Liver (tissue), 9 donors: Measurements from ENCODE around the gene FKBP9. TPM values are rescaled to one million over a fixed set of nuclear protein-coding genes. Genes with fewer than 3 reads are reported as not detected.

Experiments used
- DNase-seq: peaks from one replicate; pipeline ENCODE4 v3.0.0-alpha.2; 2017; ENCODE audit warnings: low spot score
- H3K27ac ChIP-seq, 2 donors: one replicate each; pipeline ENCODE4 v1.7.0; 2013; ENCODE audit warnings: inconsistent platforms in 2 of 2, low read length in 2 of 2, control low read depth in 1 of 2, low read depth in 1 of 2, mild to moderate bottlenecking in 1 of 2
- H3K27me3 ChIP-seq, 4 donors: one replicate each; pipeline versions ENCODE4 v1.6.1 to v1.7.0; 2013; ENCODE audit warnings: low read length in 3 of 4, inconsistent platforms in 1 of 4, mild to moderate bottlenecking in 1 of 4, moderate library complexity in 1 of 4; ENCODE audit not compliant: control insufficient read depth in 4 of 4, insufficient read depth in 4 of 4
- H3K36me3 ChIP-seq, 4 donors: one replicate each; pipeline versions ENCODE4 v1.6.1 to v1.7.0; 2013; ENCODE audit warnings: low read length in 3 of 4, mild to moderate bottlenecking in 3 of 4, low read depth in 1 of 4, moderate library complexity in 1 of 4; ENCODE audit not compliant: control insufficient read depth in 4 of 4, insufficient read depth in 3 of 4
- H3K4me1 ChIP-seq, 4 donors: one replicate each; pipeline versions ENCODE4 v1.6.1 to v1.7.0; 2013; ENCODE audit warnings: low read length in 3 of 4, mild to moderate bottlenecking in 3 of 4, moderate library complexity in 1 of 4; ENCODE audit not compliant: control insufficient read depth in 4 of 4, insufficient read depth in 4 of 4
- H3K4me3 ChIP-seq, 3 donors: one replicate each; pipeline versions ENCODE4 v1.6.1 to v1.7.0; 2013; ENCODE audit warnings: low read length in 3 of 3, control low read depth in 1 of 3, low read depth in 1 of 3, mild to moderate bottlenecking in 1 of 3
- H3K9ac ChIP-seq, 2 donors: one replicate each; pipeline ENCODE4 v1.7.0; 2013; ENCODE audit warnings: low read length in 2 of 2, mild to moderate bottlenecking in 2 of 2, moderate library complexity in 2 of 2, control low read depth in 1 of 2, low read depth in 1 of 2
- H3K9me3 ChIP-seq, 4 donors: one replicate each; pipeline versions ENCODE4 v1.6.1 to v1.7.0; 2013; ENCODE audit warnings: low read length in 3 of 4; ENCODE audit not compliant: control insufficient read depth in 4 of 4
- ATF3 ChIP-seq: IDR thresholded peaks from 2 replicates; pipeline ENCODE4 v1.6.1; 2016; ENCODE audit warnings: antibody characterized with exemption
- CTCF ChIP-seq: fragments of 150-350 bp; IDR thresholded peaks from 2 replicates; pipeline ENCODE4 v1.5.1; 2017; ENCODE audit warnings: improper control_type of control experiment, low read depth, low read length; ENCODE audit not compliant: missing input control
- FOXA1 ChIP-seq: IDR thresholded peaks from 2 replicates; pipeline ENCODE4 v1.6.1; 2016; ENCODE audit warnings: antibody characterized with exemption
- FOXA2 ChIP-seq: IDR thresholded peaks from 2 replicates; pipeline ENCODE4 v1.6.1; 2016; ENCODE audit warnings: antibody characterized with exemption
- GABPA ChIP-seq, 2 donors: IDR thresholded peaks in 1 of 2; conservative IDR thresholded peaks in 1 of 2; 2 replicates each; pipeline ENCODE4 v1.6.1; 2016; ENCODE audit warnings: antibody characterized with exemption in 2 of 2, mild to moderate bottlenecking in 1 of 2, moderate library complexity in 1 of 2
- HNF4A ChIP-seq, 2 donors: conservative IDR thresholded peaks; 2 replicates each; pipeline ENCODE4 v1.6.1; 2016; ENCODE audit warnings: antibody characterized with exemption in 2 of 2, mild to moderate bottlenecking in 2 of 2
- HNF4G ChIP-seq: IDR thresholded peaks from 2 replicates; pipeline ENCODE4 v1.6.1; 2016; ENCODE audit warnings: antibody characterized with exemption
- MAX ChIP-seq: IDR thresholded peaks from 2 replicates; pipeline ENCODE4 v1.6.1; 2016; ENCODE audit warnings: antibody characterized with exemption
- NR2F2 ChIP-seq: IDR thresholded peaks from 2 replicates; pipeline ENCODE4 v1.6.1; 2016; ENCODE audit warnings: antibody characterized with exemption
- RAD21 ChIP-seq, 2 donors: IDR thresholded peaks; 2 replicates each; pipeline ENCODE4 v1.6.1; 2016; ENCODE audit warnings: antibody characterized with exemption in 2 of 2, mild to moderate bottlenecking in 2 of 2
- REST ChIP-seq: IDR thresholded peaks from 2 replicates; pipeline ENCODE4 v1.6.1; 2016; ENCODE audit warnings: antibody characterized with exemption, mild to moderate bottlenecking
- RXRA ChIP-seq, 2 donors: IDR thresholded peaks; 2 replicates each; pipeline ENCODE4 v1.6.1; 2017 to 2018; ENCODE audit warnings: antibody characterized with exemption in 2 of 2, mild to moderate bottlenecking in 1 of 2
- SP1 ChIP-seq: IDR thresholded peaks from 2 replicates; pipeline ENCODE4 v1.6.1; 2018; ENCODE audit warnings: antibody characterized with exemption, mild to moderate bottlenecking
- TAF1 ChIP-seq: conservative IDR thresholded peaks from 2 replicates; pipeline ENCODE4 v1.6.1; 2016; ENCODE audit warnings: antibody characterized with exemption, mild to moderate bottlenecking
- YY1 ChIP-seq: IDR thresholded peaks from 2 replicates; pipeline ENCODE4 v1.6.1; 2016; ENCODE audit warnings: antibody characterized with exemption, mild to moderate bottlenecking
- ZBTB33 ChIP-seq: IDR thresholded peaks from 2 replicates; pipeline ENCODE4 v1.6.1; 2016; ENCODE audit warnings: antibody characterized with exemption
- WGBS: extraction: QIAGEN DNeasy Blood & Tissue Kit; methylation state at CpG from one replicate; pipeline ENCODE4 v1.1.7; 2013; 5-methylcytosine and 5-hydroxymethylcytosine counted together
- polyA plus RNA-seq, 2 donors: library from polyadenylated mRNA; stranded (reverse) in 1 of 2; unstranded in 1 of 2; fragments of 200-250 nt in 1 of 2; fragments of >200 nt in 1 of 2; fragmentation: Nextera tagmentation in 1 of 2; extraction: Ambion mirVana in 1 of 2; gene quantifications; one replicate each; pipeline versions ENCODE4 v1.2.1 to v1.2.3, GENCODE V29; 2013 to 2015
- total RNA-seq, 2 donors: library from RNA; depleted of rRNA; stranded (reverse); fragments of >200 nt; gene quantifications; one replicate each; pipeline ENCODE4 v1.2.3, GENCODE V29; 2014
- donor health status: healthy.
- donor health status: healthy.
- donor health status: healthy.
- donor health status: healthy.
- donor health status: healthy.

FKBP9 gene
- total and polyA plus RNA-seq, 4 donors = 13.7 to 44.8 (median 20.2) TPM

GRCh38 chr7:33038639-33039038 is 81.4 kb downstream of the FKBP9 start:
- no peaks in the 10 kb centered on the region for H3K9me3 ChIP-seq
- whole genome bisulfite sequencing = 17% methylated on average over 2 of the region's 2 CpGs
- peak overlapping the region; percentile 60 to 99 for H3K9ac ChIP-seq
- H3K36me3 ChIP-seq = no peaks in the 10 kb centered on the region
- TF ChIP-seq TAF1 (no peak), RAD21 (IDR thresholded peaks at IDR 0.05) (no peak), SP1 (no peak)
- no peak for DNase-seq
- peak overlapping the region in 1 of 3 donors; percentile 11 for H3K4me3 ChIP-seq
- H3K27me3 ChIP-seq = no peaks in the 10 kb centered on the region
- peaks cover 4 to 46% (median 23%) of the 10 kb centered on the region in 4 donors for H3K4me1 ChIP-seq
- H3K27ac ChIP-seq = peak overlapping the region; percentile 73 to 75

GRCh38 chr7:33039257-33039902 is 82.1 kb downstream of the FKBP9 start:
- peak overlapping the region; percentile 53 to 72 (median 72) for H3K4me3 ChIP-seq
- H3K9me3 ChIP-seq = no peaks in the 10 kb centered on the region
- peak overlapping the region; percentile 65 to 99 for H3K9ac ChIP-seq
- H3K4me1 ChIP-seq = peaks cover 5 to 46% (median 23%) of the 10 kb centered on the region in 4 donors
- no peaks in the 10 kb centered on the region for H3K36me3 ChIP-seq
- WGBS = 5% methylated on average over 5 of the region's 5 CpGs
- TF ChIP-seq HNF4A (conservative IDR thresholded peaks at IDR 0.05) (no peak), MAX (no peak), FOXA2 (no peak), SP1 (no peak), CTCF (no peak), YY1 (no peak), HNF4G (no peak), FOXA1 (no peak)
- DNase-seq = no peak
- H3K27me3 ChIP-seq = no peaks in the 10 kb centered on the region
- H3K27ac ChIP-seq = peak overlapping the region; percentile 73 to 75

GRCh38 chr7:33039903-33040292 is 82.7 kb downstream of the FKBP9 start:
- Histone ChIP-seq H3K36me3 (no peaks in the 10 kb centered on the region), H3K4me3 (peak overlapping the region; percentile 53 to 72 (median 66)), H3K27ac (peak overlapping the region; percentile 73 to 75), H3K9ac (peak overlapping the region; percentile 65 to 99), H3K27me3 (no peaks in the 10 kb centered on the region), H3K4me1 (peaks cover 5 to 47% (median 24%) of the 10 kb centered on the region in 4 donors), H3K9me3 (no peaks in the 10 kb centered on the region)
- no peak for DNase-seq
- no peak for TF ChIP-seq RAD21 (IDR thresholded peaks at IDR 0.05)
- TF ChIP-seq GABPA (IDR thresholded peaks at IDR 0.05 in 1 of 2, conservative IDR thresholded peaks at IDR 0.05 in 1 of 2) = no peak
- no peak for TF ChIP-seq TAF1
- no peak for TF ChIP-seq FOXA1
- TF ChIP-seq RXRA (IDR thresholded peaks at IDR 0.05) = no peak
- no peak for TF ChIP-seq CTCF
- no peak for TF ChIP-seq MAX
- TF ChIP-seq REST = no peak
- no peak for TF ChIP-seq SP1
- no peak for TF ChIP-seq FOXA2
- TF ChIP-seq NR2F2 = no peak
- TF ChIP-seq ZBTB33 = no peak
- no peak for TF ChIP-seq ATF3
- 8% methylated on average over 1 of the region's 1 CpG for WGBS
